Neutrophil (primary cell): ENCODE measurements around the gene MRRF.

Experiments
- H3K27ac ChIP-seq: fragments of 200-600 bp; sonication (generic); 2 replicates; pipeline ENCODE4 v1.5.1; 2016; ENCODE audit warnings: mild to moderate bottlenecking, moderate library complexity
- H3K27me3 ChIP-seq: fragments of 200-600 bp; sonication (generic); 2 replicates; pipeline ENCODE4 v1.6.0; 2016; ENCODE audit warnings: mild to moderate bottlenecking
- H3K36me3 ChIP-seq: fragments of 200-600 bp; sonication (generic); 2 replicates; pipeline ENCODE4 v1.5.1; 2017
- H3K4me1 ChIP-seq, 2 experiments: fragments of 200-600 bp in 1 of 2; sonication (generic) in 1 of 2; 1 replicate in 1 of 2; 2 replicates in 1 of 2; pipeline versions ENCODE4 v1.5.1 to v1.6.1; 2013 to 2016; ENCODE audit warnings: low read depth in 1 of 2, low read length in 1 of 2, mild to moderate bottlenecking in 1 of 2, moderate library complexity in 1 of 2; ENCODE audit not compliant: control insufficient read depth in 1 of 2, insufficient read depth in 1 of 2
- H3K4me3 ChIP-seq, 2 experiments: fragments of 200-600 bp in 1 of 2; sonication (generic) in 1 of 2; 1 replicate in 1 of 2; 2 replicates in 1 of 2; pipeline ENCODE4 v1.5.1; 2013 to 2016; ENCODE audit warnings: low read depth in 1 of 2, low read length in 1 of 2, mild to moderate bottlenecking in 1 of 2, moderate library complexity in 1 of 2
- H3K9me3 ChIP-seq: fragments of 200-600 bp; sonication (generic); 2 replicates; pipeline ENCODE4 v1.5.1; 2016
- TF ChIP-seq, protein P1 (sequence below): fragments of 200-600 bp; sonication (generic); IDR thresholded peaks from 2 replicates; pipeline ENCODE4 v1.5.1; 2016; ENCODE audit warnings: antibody characterized with exemption

Gene MRRF

DNA sequence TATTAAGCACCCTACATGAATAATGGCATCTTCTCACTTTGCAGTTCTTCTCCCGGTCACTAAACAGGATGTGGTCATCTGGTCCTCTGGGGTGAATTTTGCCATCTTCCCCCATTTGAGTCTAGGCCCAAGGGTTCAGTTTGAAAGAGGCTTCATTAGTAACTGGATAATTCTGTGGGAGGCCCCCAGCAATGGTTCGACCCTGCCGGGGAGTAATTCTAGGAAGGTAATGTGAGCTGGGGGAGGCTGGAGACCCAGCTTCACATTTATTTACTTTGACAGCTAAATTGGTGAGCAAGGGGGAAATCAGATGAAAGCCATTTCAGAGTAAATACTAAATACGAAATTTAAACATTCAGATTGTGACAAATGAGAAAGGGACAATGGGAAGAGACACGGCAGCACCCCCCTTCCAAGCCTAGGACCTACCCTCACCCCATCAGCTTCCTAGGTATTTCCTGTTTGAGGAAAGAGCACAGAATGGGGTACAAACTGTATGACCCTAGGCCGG is 31.8 kb upstream of the MRRF start:
- H3K36me3 ChIP-seq: no peaks in the 10 kb centered on the region
- no peak overlapping the region for H3K4me3 ChIP-seq
- H3K27me3 ChIP-seq: peaks cover 67% of the 10 kb centered on the region
- H3K9me3 ChIP-seq: no peaks in the 10 kb centered on the region
- TF ChIP-seq, protein P1, sequence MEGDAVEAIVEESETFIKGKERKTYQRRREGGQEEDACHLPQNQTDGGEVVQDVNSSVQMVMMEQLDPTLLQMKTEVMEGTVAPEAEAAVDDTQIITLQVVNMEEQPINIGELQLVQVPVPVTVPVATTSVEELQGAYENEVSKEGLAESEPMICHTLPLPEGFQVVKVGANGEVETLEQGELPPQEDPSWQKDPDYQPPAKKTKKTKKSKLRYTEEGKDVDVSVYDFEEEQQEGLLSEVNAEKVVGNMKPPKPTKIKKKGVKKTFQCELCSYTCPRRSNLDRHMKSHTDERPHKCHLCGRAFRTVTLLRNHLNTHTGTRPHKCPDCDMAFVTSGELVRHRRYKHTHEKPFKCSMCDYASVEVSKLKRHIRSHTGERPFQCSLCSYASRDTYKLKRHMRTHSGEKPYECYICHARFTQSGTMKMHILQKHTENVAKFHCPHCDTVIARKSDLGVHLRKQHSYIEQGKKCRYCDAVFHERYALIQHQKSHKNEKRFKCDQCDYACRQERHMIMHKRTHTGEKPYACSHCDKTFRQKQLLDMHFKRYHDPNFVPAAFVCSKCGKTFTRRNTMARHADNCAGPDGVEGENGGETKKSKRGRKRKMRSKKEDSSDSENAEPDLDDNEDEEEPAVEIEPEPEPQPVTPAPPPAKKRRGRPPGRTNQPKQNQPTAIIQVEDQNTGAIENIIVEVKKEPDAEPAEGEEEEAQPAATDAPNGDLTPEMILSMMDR: no peak
- no peak overlapping the region for H3K27ac ChIP-seq
- peaks cover 0 to 7% of the 10 kb centered on the region in 2 experiments for H3K4me1 ChIP-seq

DNA sequence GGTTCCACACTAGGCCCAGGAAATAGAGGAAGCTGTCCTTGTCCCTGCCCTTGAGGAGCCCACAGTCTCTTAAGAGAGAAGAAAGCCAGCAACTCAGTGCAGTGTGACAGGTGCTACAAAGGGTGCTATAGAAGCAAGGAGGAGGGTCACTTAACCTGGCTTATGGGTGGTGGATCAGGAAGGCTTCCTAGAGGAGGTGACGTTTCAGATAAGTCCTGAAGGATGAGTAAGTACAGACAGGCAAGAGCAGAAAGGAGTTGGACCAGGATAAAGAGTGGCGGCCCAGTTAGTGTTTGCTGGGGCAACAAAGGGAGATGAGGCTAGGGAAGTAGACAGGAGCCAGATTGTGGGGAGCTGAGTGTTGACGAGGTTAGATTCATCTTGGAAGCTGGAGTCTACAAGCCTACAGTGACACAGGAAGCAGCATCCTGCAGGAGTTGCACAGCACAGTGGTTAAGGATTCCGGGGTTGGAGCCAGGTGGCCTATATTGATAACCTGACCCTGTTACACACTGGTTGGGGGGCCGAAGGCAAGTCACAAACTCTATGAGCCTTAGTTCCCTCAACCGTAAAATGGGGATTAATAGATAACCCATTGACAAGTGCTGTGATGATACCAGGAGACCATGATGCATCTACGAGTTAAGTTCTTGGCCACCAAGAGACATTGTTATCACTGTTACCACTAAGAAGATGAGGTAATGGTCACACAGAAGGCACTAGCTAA is 30.5 kb upstream of the MRRF start:
- TF ChIP-seq, protein P1: no peak

DNA sequence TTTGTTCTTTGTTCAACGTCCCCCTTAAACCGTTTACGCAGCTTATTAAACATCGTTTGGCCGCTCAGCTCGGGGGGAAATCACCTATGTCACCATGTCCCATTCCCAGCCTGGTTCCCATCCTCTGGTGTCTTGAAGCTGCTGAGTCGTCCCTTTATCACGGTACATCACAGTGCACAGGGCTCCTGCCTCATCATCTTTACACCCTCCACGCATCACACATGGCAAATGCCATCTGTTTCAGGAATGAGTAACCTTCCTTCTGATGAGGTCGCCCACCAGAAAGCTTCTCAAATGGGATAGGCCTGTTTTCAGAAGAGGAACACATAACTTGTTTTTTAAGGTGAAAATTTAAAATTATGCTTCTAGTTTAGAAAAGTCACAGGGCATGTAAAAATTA is 28.0 kb upstream of the MRRF start:
- TF ChIP-seq, protein P1: no peak
- Histone ChIP-seq H3K9me3 (no peaks in the 10 kb centered on the region), H3K36me3 (peaks cover 36% of the 10 kb centered on the region), H3K27me3 (peaks cover 28% of the 10 kb centered on the region), H3K4me1 (no peaks in the 10 kb centered on the region), H3K27ac (no peak overlapping the region), H3K4me3 (no peak overlapping the region)

More for the DNA sequence above, 30.5 kb upstream of the MRRF start:
- Histone ChIP-seq H3K27me3 (peaks cover 53% of the 10 kb centered on the region), H3K4me1 (no peaks in the 10 kb centered on the region), H3K27ac (no peak overlapping the region), H3K9me3 (no peaks in the 10 kb centered on the region), H3K36me3 (peaks cover 11% of the 10 kb centered on the region), H3K4me3 (no peak overlapping the region)

DNA sequence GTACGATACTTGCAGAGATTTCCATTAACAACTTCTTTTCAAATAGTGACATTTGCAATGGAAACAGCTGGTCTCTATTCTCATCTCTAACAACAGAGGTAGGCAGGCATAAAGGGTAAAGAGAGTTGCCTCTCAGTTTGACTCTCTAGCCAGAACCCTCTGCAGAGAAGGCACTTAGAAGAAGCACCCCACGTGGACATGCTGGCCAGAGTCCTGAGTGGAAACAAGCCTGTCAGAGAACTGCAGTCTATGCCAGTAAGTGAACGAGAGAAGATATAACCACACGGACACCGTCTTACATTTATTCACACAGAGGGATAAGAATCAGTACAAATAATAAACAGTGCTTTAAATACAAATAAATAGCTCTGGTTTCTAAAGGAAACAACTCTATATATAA is 25.0 kb upstream of the MRRF start:
- Histone ChIP-seq H3K27ac (no peak overlapping the region), H3K9me3 (no peaks in the 10 kb centered on the region), H3K36me3 (peaks cover 65% of the 10 kb centered on the region), H3K27me3 (no peaks in the 10 kb centered on the region), H3K4me1 (no peaks in the 10 kb centered on the region), H3K4me3 (no peak overlapping the region)
- TF ChIP-seq, protein P1: no peak

DNA sequence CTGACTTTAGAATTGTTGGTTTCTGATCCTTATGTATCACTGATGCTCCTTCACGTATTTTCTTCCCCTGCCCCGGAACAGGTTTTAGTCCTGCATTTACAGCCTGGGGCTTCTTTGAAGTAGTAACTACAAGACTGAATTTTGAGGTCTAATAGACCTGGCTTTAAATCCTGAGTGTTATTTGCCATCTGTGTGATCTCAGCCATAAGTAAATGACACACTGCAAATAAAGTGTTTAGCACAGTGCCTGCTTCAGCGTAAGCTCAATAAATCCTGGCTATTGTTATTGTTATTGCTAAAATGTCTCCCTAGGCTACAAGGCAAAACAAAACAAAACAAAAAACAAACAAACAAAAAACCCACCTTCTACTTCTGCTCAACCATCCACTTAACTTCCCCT is 20.3 kb upstream of the MRRF start:
- no peak overlapping the region for H3K4me3 ChIP-seq
- no peak overlapping the region for H3K27ac ChIP-seq
- H3K4me1 ChIP-seq: no peaks in the 10 kb centered on the region
- no peaks in the 10 kb centered on the region for H3K9me3 ChIP-seq
- peaks cover 96% of the 10 kb centered on the region for H3K36me3 ChIP-seq
- no peaks in the 10 kb centered on the region for H3K27me3 ChIP-seq
- TF ChIP-seq, protein P1: no peak
